ENCODE results near the gene NPIPB13. TPM values are rescaled to one million over a fixed set of nuclear protein-coding genes. Genes with fewer than 3 reads are reported as not detected.

The NPIPB13 gene
- 0.59 and 0.73 TPM in 2 replicates for total RNA-seq

DNA sequence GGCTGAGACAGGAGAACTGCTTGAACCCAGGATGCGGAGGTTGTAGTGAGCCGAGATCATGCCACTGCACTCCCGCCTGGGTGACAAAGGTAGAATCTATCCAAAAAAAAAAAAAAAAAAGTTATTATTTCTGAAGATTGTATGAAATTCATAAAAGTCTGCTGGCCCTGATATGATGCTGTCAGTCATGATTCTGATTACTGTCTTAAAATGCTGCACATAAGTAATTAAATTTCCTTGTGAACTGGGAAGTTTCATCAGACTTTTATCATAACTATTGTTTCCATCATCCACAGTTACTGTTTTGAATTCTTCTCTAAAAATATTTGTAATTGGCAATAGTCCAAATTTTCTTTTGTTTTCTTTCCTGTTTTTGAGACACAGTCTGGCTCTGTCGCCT is at the start of gene NPIPB13:
Gene NPIPB13 (minus strand): TSS at position 101 of the 400 bp plus-strand sequence. CDS start 2,906 bp downstream, outside the sequence.

GRCh38 chr16:30199049-30199448 is 49.2 kb downstream of the NPIPB13 start, which contains the start of gene SULT1A3:
Gene SULT1A3 (plus strand): TSS chr16:30199255. CDS start chr16:30200729, 1,474 bp downstream.

Other genes with a start within 250 kb of the NPIPB13 start
- 0.20 and 0.33 TPM in 2 replicates for gene DOC2A, start 237.5 kb downstream of the NPIPB13 start, total RNA-seq
- gene C16orf92, start 225.3 kb downstream of the NPIPB13 start, total RNA-seq = not detected in 2 replicates
- 0.10 and 0.26 TPM in 2 replicates for gene TLCD3B, start 217.2 kb downstream of the NPIPB13 start, total RNA-seq
- gene ALDOA, start 182.7 kb downstream of the NPIPB13 start, total RNA-seq = 1,333 and 1,606 TPM in 2 replicates
- 124 and 137 TPM in 2 replicates for gene PPP4C, start 172.5 kb downstream of the NPIPB13 start, total RNA-seq
- gene TBX6, start 156.6 kb downstream of the NPIPB13 start, total RNA-seq = 0.13 and 0.20 TPM in 2 replicates
- gene YPEL3, start 152.3 kb downstream of the NPIPB13 start, total RNA-seq = 13.8 and 27.0 TPM in 2 replicates
- 0.76 and 1.3 TPM in 2 replicates for gene GDPD3, start 134.9 kb downstream of the NPIPB13 start, total RNA-seq
- gene MAPK3, start 125.3 kb downstream of the NPIPB13 start, total RNA-seq = 36.8 and 39.5 TPM in 2 replicates
- 0.20 and 0.33 TPM in 2 replicates for gene CORO1A, start 64.9 kb downstream of the NPIPB13 start, total RNA-seq
- gene BOLA2B, start 54.8 kb downstream of the NPIPB13 start, total RNA-seq = 8.5 and 19.2 TPM in 2 replicates
- gene SLX1A, start 54.6 kb downstream of the NPIPB13 start, total RNA-seq = 15.0 and 25.2 TPM in 2 replicates
- 2.2 and 4.0 TPM in 2 replicates for gene SULT1A3, start 49.2 kb downstream of the NPIPB13 start, total RNA-seq
- 24.5 and 25.1 TPM in 2 replicates for gene CD2BP2, start 106.8 kb upstream of the NPIPB13 start, total RNA-seq
- 36.3 and 42.3 TPM in 2 replicates for gene TBC1D10B, start 122.0 kb upstream of the NPIPB13 start, total RNA-seq
- not detected in 2 replicates for gene MYL11, start 126.3 kb upstream of the NPIPB13 start, total RNA-seq
- gene SEPTIN1, start 134.1 kb upstream of the NPIPB13 start, total RNA-seq = 0.13 and 0.17 TPM in 2 replicates
- gene ZNF48, start 146.9 kb upstream of the NPIPB13 start, total RNA-seq = 4.9 and 9.4 TPM in 2 replicates
- gene ZNF771, start 159.1 kb upstream of the NPIPB13 start, total RNA-seq = 9.8 and 12.4 TPM in 2 replicates
- 7.7 and 8.5 TPM in 2 replicates for gene DCTPP1, start 181.6 kb upstream of the NPIPB13 start, total RNA-seq
- gene SEPHS2, start 197.4 kb upstream of the NPIPB13 start, total RNA-seq = 8.6 and 10.8 TPM in 2 replicates
- 0.17 TPM in 1 of 2 replicates, not detected in the other for gene ITGAL, start 224.3 kb upstream of the NPIPB13 start, total RNA-seq